HCT116 (cell line): ENCODE results near the gene VHLL. TPM values are rescaled to one million over a fixed set of nuclear protein-coding genes. Genes with fewer than 3 reads are reported as not detected.

Experiments used
- ATAC-seq: fragments of 200-7000 bp; cut with Tn5 transposase; 2 replicates; pipeline ENCODE4 v1.9.1; 2020; ENCODE audit warnings: mild to moderate bottlenecking, moderate library complexity
- BruUV-seq: library from RNA; stranded (reverse); fragments of 400-500 nt; replicated peaks from 2 replicates; lab custom pipeline; 2021; lab: Mats Ljungman, UMichigan
- CTCF ChIA-PET: fragments of 300-600 bp; sonication (Branson Sonifier 250); formaldehyde crosslinking; loops from one replicate; lab custom pipeline; 2021; ENCODE audit warnings: antibody characterized with exemption; lab: Charles Lee
- POLR2A ChIA-PET: fragments of 300-600, 350-600 bp; sonication (Branson Sonifier 250); formaldehyde crosslinking; loops from one replicate; lab custom pipeline; 2021; ENCODE audit warnings: antibody characterized with exemption; lab: Charles Lee
- RAD21 ChIA-PET, 2 experiments: fragments of 300-600 bp; sonication (Branson Sonifier 250); formaldehyde crosslinking; loops; one replicate each; lab custom pipeline; 2023; ENCODE audit warnings: low total read pairs in 2 of 2; ENCODE audit not compliant: uncharacterized antibody in 2 of 2, unreplicated experiment in 2 of 2, low non-redundant PET in 1 of 2; lab: Charles Lee
- DNase-seq: peaks from one replicate; pipeline ENCODE4 v3.0.0-alpha.2; 2010; ENCODE audit warnings: low read depth, low spot score
- H2AFZ ChIP-seq: fragments of 200-600 bp; shearing (Covaris generic), sonication (generic); 2 replicates; pipeline ENCODE4 v1.6.1; 2017; ENCODE audit warnings: low read depth, mixed run types, mixed read lengths, antibody characterized with exemption, low read length; ENCODE audit not compliant: poor library complexity, severe bottlenecking
- H3K27ac ChIP-seq: 2 replicates; pipeline ENCODE4 v1.5.1; 2012; ENCODE audit warnings: low read depth, low read length
- H3K27me3 ChIP-seq: fragments of 200-600 bp; sonication (generic); 2 replicates; pipeline ENCODE4 v1.6.1; 2016; ENCODE audit warnings: mixed run types, low read length, mixed read lengths; ENCODE audit not compliant: insufficient read depth
- H3K36me3 ChIP-seq, 2 experiments: fragments of 200-500 bp in 1 of 2; fragments of 200-600 bp in 1 of 2; sonication (Bioruptor generic) in 1 of 2; sonication (generic) in 1 of 2; 2 replicates each; pipeline versions ENCODE4 v1.5.1 to v1.6.1; 2014 to 2016; ENCODE audit warnings: low read length in 2 of 2, inconsistent platforms in 1 of 2, mixed read lengths in 1 of 2, mixed run types in 1 of 2; ENCODE audit not compliant: insufficient read depth in 2 of 2, control insufficient read depth in 1 of 2
- H3K4me1 ChIP-seq, 2 experiments: fragments of 200-600 bp in 1 of 2; sonication (generic) in 1 of 2; 2 replicates each; pipeline versions ENCODE4 v1.5.1 to v1.6.1; 2012 to 2017; ENCODE audit warnings: low read length in 2 of 2, inconsistent platforms in 1 of 2, mild to moderate bottlenecking in 1 of 2, mixed read lengths in 1 of 2, mixed run types in 1 of 2, moderate library complexity in 1 of 2; ENCODE audit not compliant: insufficient read depth in 2 of 2, control insufficient read depth in 1 of 2
- H3K4me2 ChIP-seq: fragments of 200-600 bp; sonication (generic); 2 replicates; pipeline ENCODE4 v1.6.1; 2017; ENCODE audit warnings: mixed run types, low read length, mixed read lengths
- H3K4me3 ChIP-seq, 2 experiments: fragments of 200-600 bp in 1 of 2; sonication (generic) in 1 of 2; replicated peaks in 1 of 2; 2 replicates each; pipeline ENCODE4 v1.5.1; 2011 to 2016; ENCODE audit warnings: low read length in 2 of 2, control low read depth in 1 of 2, low read depth in 1 of 2, mild to moderate bottlenecking in 1 of 2, mixed read lengths in 1 of 2, mixed run types in 1 of 2
- H3K79me2 ChIP-seq: fragments of 200-600 bp; sonication (generic); 2 replicates; pipeline ENCODE4 v1.6.1; 2017; ENCODE audit warnings: mild to moderate bottlenecking, mixed run types, low read length, moderate library complexity, mixed read lengths; ENCODE audit not compliant: insufficient read depth
- H3K9ac ChIP-seq: fragments of 200-600 bp; sonication (generic); 2 replicates; pipeline ENCODE4 v1.6.1; 2016; ENCODE audit warnings: low read length, mixed read lengths
- H3K9me2 ChIP-seq: fragments of 200-600 bp; sonication (generic), shearing (Covaris generic); 2 replicates; pipeline ENCODE4 v1.6.1; 2017; ENCODE audit warnings: mixed run types, mild to moderate bottlenecking, moderate library complexity; ENCODE audit not compliant: insufficient read depth
- H3K9me3 ChIP-seq, 2 experiments: fragments of 200-500 bp in 1 of 2; fragments of 200-600 bp in 1 of 2; sonication (Bioruptor generic) in 1 of 2; sonication (generic) in 1 of 2; 2 replicates each; pipeline ENCODE4 v1.6.1; 2014 to 2017; ENCODE audit warnings: low read length in 2 of 2, mixed read lengths in 2 of 2, inconsistent platforms in 1 of 2, low read depth in 1 of 2, mild to moderate bottlenecking in 1 of 2, mixed run types in 1 of 2, moderate library complexity in 1 of 2; ENCODE audit not compliant: control insufficient read depth in 1 of 2, insufficient read depth in 1 of 2
- H4K20me1 ChIP-seq: fragments of 200-600 bp; sonication (generic), shearing (Covaris generic); 2 replicates; pipeline ENCODE4 v1.6.1; 2017; ENCODE audit warnings: mixed run types, mild to moderate bottlenecking, moderate library complexity; ENCODE audit not compliant: insufficient read depth
- CBX3 ChIP-seq: IDR thresholded peaks from 2 replicates; pipeline ENCODE4 v1.6.1; 2012; ENCODE audit warnings: low read depth
- ELF1 ChIP-seq: IDR thresholded peaks from 2 replicates; pipeline ENCODE4 v1.6.1; 2012; ENCODE audit warnings: low read depth, borderline replicate concordance
- EZH2 ChIP-seq: fragments of 200-600 bp; sonication (generic); IDR thresholded peaks from 2 replicates; pipeline ENCODE4 v1.6.1; 2017; ENCODE audit warnings: antibody characterized with exemption, mixed run types
- FOSL1 ChIP-seq: IDR thresholded peaks from 2 replicates; pipeline ENCODE4 v1.6.1; 2012; ENCODE audit warnings: low read depth
- JUND ChIP-seq: IDR thresholded peaks from 2 replicates; pipeline ENCODE4 v1.6.1; 2012
- POLR2A ChIP-seq: IDR thresholded peaks from 2 replicates; pipeline ENCODE4 v1.7.0; 2011; ENCODE audit warnings: borderline replicate concordance; ENCODE audit not compliant: insufficient read depth, insufficient read length; ENCODE audit errors: extremely low read depth
- POLR2AphosphoS5 ChIP-seq: IDR thresholded peaks from 2 replicates; pipeline ENCODE4 v1.6.1; 2011; ENCODE audit warnings: mild to moderate bottlenecking, low read depth, low read length, moderate library complexity
- SIN3A ChIP-seq: IDR thresholded peaks from 2 replicates; pipeline ENCODE4 v1.6.1; 2012; ENCODE audit warnings: low read depth
- SRF ChIP-seq: IDR thresholded peaks from 2 replicates; pipeline ENCODE4 v1.6.1; 2012; ENCODE audit warnings: low read depth
- YY1 ChIP-seq: IDR thresholded peaks from 2 replicates; pipeline ENCODE4 v1.6.1; 2011; ENCODE audit warnings: low read length, low read depth, moderate library complexity, mild to moderate bottlenecking; ENCODE audit not compliant: insufficient replicate concordance; ENCODE audit errors: extremely low read depth
- intact Hi-C: fragments of 100-400 bp; cut with micrococcal nuclease; formaldehyde crosslinking; loops from 2 replicates; pipeline ENCODE4 v1.10.0; 2022
- total RNA-seq: library from RNA; stranded (reverse); gene quantifications from one replicate; pipeline ENCODE4 v1.2.1, GENCODE V29; 2021; ENCODE audit not compliant: unreplicated experiment
- TF ChIP-seq, protein P1 (sequence below): IDR thresholded peaks from 2 replicates; pipeline ENCODE4 v1.6.1; 2011; ENCODE audit warnings: mild to moderate bottlenecking, low read length, moderate library complexity; ENCODE audit not compliant: insufficient replicate concordance; ENCODE audit errors: extremely low read depth

The VHLL gene
- total RNA-seq, 1 experiment from 2014 or later: not detected

DNA sequence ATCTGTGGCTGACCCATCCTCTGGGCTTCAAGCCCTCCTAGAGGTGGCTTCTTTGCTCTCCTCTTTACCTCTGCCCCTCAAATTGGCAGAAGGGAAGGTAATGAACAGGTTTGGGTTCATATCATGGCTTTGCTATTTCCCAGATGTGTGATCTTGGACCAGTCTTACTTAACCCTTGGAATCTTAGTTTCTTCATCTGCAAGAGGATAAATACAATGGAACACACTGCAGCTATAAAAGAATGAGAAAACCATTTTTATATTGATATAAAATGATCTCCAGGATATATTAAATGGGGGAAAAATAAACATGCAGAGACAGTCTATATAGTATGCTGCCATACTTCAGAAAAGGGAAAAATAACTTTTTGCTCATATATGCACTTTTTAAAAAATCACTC is 9.2 kb downstream of the VHLL start:
- ATAC-seq: no peak
- no peaks in the 10 kb centered on the region; a peak in 1 of 4 replicates for H3K36me3 ChIP-seq
- no peak overlapping the region for H2AFZ ChIP-seq
- POLR2A ChIA-PET: interaction anchor here (1.5 kb wide), 1 partner anchor 11 kb away, joined by 3 read pairs; no protein-coding TSS in a partner anchor
- no peak for DNase-seq
- H3K4me2 ChIP-seq: no peak overlapping the region
- H3K4me1 ChIP-seq: peaks cover 2% of the 10 kb centered on the region in 2 experiments; a peak in 2 of 4 replicates
- H4K20me1 ChIP-seq: no peaks in the 10 kb centered on the region
- RAD21 ChIA-PET: no interaction called here
- BruUV-seq: no TSS peak
- H3K9me2 ChIP-seq: no peaks in the 10 kb centered on the region
- H3K9ac ChIP-seq: no peak overlapping the region
- H3K79me2 ChIP-seq: no peaks in the 10 kb centered on the region
- no peak overlapping the region for H3K27ac ChIP-seq
- TF ChIP-seq FOSL1: no peak
- TF ChIP-seq, protein P1, sequence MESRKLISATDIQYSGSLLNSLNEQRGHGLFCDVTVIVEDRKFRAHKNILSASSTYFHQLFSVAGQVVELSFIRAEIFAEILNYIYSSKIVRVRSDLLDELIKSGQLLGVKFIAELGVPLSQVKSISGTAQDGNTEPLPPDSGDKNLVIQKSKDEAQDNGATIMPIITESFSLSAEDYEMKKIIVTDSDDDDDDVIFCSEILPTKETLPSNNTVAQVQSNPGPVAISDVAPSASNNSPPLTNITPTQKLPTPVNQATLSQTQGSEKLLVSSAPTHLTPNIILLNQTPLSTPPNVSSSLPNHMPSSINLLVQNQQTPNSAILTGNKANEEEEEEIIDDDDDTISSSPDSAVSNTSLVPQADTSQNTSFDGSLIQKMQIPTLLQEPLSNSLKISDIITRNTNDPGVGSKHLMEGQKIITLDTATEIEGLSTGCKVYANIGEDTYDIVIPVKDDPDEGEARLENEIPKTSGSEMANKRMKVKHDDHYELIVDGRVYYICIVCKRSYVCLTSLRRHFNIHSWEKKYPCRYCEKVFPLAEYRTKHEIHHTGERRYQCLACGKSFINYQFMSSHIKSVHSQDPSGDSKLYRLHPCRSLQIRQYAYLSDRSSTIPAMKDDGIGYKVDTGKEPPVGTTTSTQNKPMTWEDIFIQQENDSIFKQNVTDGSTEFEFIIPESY: no peak
- no peak for TF ChIP-seq POLR2A
- TF ChIP-seq SIN3A: no peak
- no peak for TF ChIP-seq ELF1
- no peak for TF ChIP-seq POLR2AphosphoS5
- no peak for TF ChIP-seq CBX3
- TF ChIP-seq EZH2: no peak
- H3K4me3 ChIP-seq: no peak overlapping the region
- CTCF ChIA-PET: no interaction called here
- H3K9me3 ChIP-seq: no peaks in the 10 kb centered on the region
- no peaks in the 10 kb centered on the region for H3K27me3 ChIP-seq
- intact Hi-C loops: no loop called here

DNA sequence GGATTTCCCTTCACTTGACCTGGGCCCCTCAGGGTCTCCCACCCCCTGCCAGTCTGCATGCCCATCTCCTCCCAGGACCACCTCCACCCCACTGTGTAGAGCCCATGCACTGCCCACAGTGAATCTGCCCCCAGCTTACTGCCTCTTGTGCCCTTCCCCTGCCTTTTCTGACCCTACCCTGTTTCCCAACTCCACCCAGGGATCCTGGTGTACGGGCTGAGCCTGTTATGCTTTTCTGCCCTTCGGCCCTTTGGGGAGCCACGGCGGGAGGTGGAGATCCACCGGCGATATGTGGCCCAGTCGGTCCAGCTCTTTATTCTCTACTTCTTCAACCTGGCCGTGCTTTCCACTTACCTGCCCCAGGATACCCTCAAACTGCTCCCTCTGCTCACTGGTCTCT is 13.0 kb downstream of the VHLL start:
- H3K36me3 ChIP-seq: no peaks in the 10 kb centered on the region

More for the DNA sequence above, 13.0 kb downstream of the VHLL start:
- Histone ChIP-seq H3K4me2 (no peak overlapping the region), H3K9me2 (no peaks in the 10 kb centered on the region), H3K4me1 (peaks cover 18 to 22% of the 10 kb centered on the region in 2 experiments), H4K20me1 (peaks cover 4% of the 10 kb centered on the region; the same call in 1 of the 2 replicates), H3K9ac (no peak overlapping the region), H2AFZ (no peak overlapping the region), H3K27me3 (no peaks in the 10 kb centered on the region), H3K9me3 (no peaks in the 10 kb centered on the region), H3K4me3 (no peak overlapping the region), H3K79me2 (peaks cover 24% of the 10 kb centered on the region), H3K27ac (no peak overlapping the region)
- ChIA-PET POLR2A (no interaction called here), CTCF (no interaction called here), RAD21 (no interaction called here)
- TF ChIP-seq, protein P1: no peak
- TF ChIP-seq JUND: no peak
- no peak for TF ChIP-seq ELF1
- TF ChIP-seq YY1: no peak
- no peak for TF ChIP-seq SRF
- no peak for DNase-seq
- intact Hi-C loops: no loop called here
- ATAC-seq: no peak
- no TSS peak for BruUV-seq
